Neutrophil (primary cell): ENCODE results near the gene KDM8.

Source experiments
- H3K27ac ChIP-seq: fragments of 200-600 bp; sonication (generic); 2 replicates; pipeline ENCODE4 v1.5.1; 2016; ENCODE audit warnings: mild to moderate bottlenecking, moderate library complexity
- H3K27me3 ChIP-seq: fragments of 200-600 bp; sonication (generic); 2 replicates; pipeline ENCODE4 v1.6.0; 2016; ENCODE audit warnings: mild to moderate bottlenecking
- H3K36me3 ChIP-seq: fragments of 200-600 bp; sonication (generic); 2 replicates; pipeline ENCODE4 v1.5.1; 2017
- H3K4me1 ChIP-seq, 2 experiments: fragments of 200-600 bp in 1 of 2; sonication (generic) in 1 of 2; 1 replicate in 1 of 2; 2 replicates in 1 of 2; pipeline versions ENCODE4 v1.5.1 to v1.6.1; 2013 to 2016; ENCODE audit warnings: low read depth in 1 of 2, low read length in 1 of 2, mild to moderate bottlenecking in 1 of 2, moderate library complexity in 1 of 2; ENCODE audit not compliant: control insufficient read depth in 1 of 2, insufficient read depth in 1 of 2
- H3K4me3 ChIP-seq, 2 experiments: fragments of 200-600 bp in 1 of 2; sonication (generic) in 1 of 2; 1 replicate in 1 of 2; 2 replicates in 1 of 2; pipeline ENCODE4 v1.5.1; 2013 to 2016; ENCODE audit warnings: low read depth in 1 of 2, low read length in 1 of 2, mild to moderate bottlenecking in 1 of 2, moderate library complexity in 1 of 2
- H3K9me3 ChIP-seq: fragments of 200-600 bp; sonication (generic); 2 replicates; pipeline ENCODE4 v1.5.1; 2016
- CTCF ChIP-seq: fragments of 200-600 bp; sonication (generic); IDR thresholded peaks from 2 replicates; pipeline ENCODE4 v1.5.1; 2016; ENCODE audit warnings: antibody characterized with exemption

Gene KDM8

GRCh38 chr16:27238591-27238990 lies 35.3 kb downstream of the KDM8 start:
- H3K9me3 ChIP-seq, result no peaks in the 10 kb centered on the region
- H3K4me1 ChIP-seq, result peaks cover 53 to 55% of the 10 kb centered on the region in 2 experiments
- H3K36me3 ChIP-seq, result peaks cover 7% of the 10 kb centered on the region
- TF ChIP-seq CTCF, result no peak
- peak overlapping the region; percentile 90 for H3K27ac ChIP-seq
- H3K27me3 ChIP-seq, result no peaks in the 10 kb centered on the region
- peak overlapping the region in 1 of 2 experiments; percentile 53 for H3K4me3 ChIP-seq

GRCh38 chr16:27239026-27239425 lies 35.7 kb downstream of the KDM8 start:
- Histone ChIP-seq H3K27me3 (no peaks in the 10 kb centered on the region), H3K4me1 (peaks cover 54 to 55% of the 10 kb centered on the region in 2 experiments), H3K36me3 (peaks cover 4% of the 10 kb centered on the region), H3K4me3 (no peak overlapping the region), H3K9me3 (no peaks in the 10 kb centered on the region), H3K27ac (peak overlapping the region; percentile 90)
- TF ChIP-seq CTCF, result no peak

- Histone ChIP-seq H3K27ac (peak overlapping the region; percentile 35), H3K4me3 (no peak overlapping the region), H3K36me3 (peaks cover 4% of the 10 kb centered on the region), H3K4me1 (peaks cover 49 to 51% of the 10 kb centered on the region in 2 experiments), H3K27me3 (no peaks in the 10 kb centered on the region), H3K9me3 (no peaks in the 10 kb centered on the region)
- TF ChIP-seq CTCF, result no peak
Observed at GRCh38 chr16:27239906-27240655, 36.8 kb downstream of the KDM8 start.

- H3K27me3 ChIP-seq, result no peaks in the 10 kb centered on the region
- H3K4me3 ChIP-seq, result no peak overlapping the region
- no peak for TF ChIP-seq CTCF
- peaks cover 40 to 41% of the 10 kb centered on the region in 2 experiments for H3K4me1 ChIP-seq
- H3K9me3 ChIP-seq, result no peaks in the 10 kb centered on the region
- no peak overlapping the region for H3K27ac ChIP-seq
- H3K36me3 ChIP-seq, result peaks cover 4% of the 10 kb centered on the region
Observed at GRCh38 chr16:27240948-27241531, 37.7 kb downstream of the KDM8 start.

- H3K9me3 ChIP-seq, result no peaks in the 10 kb centered on the region
- no peak overlapping the region for H3K27ac ChIP-seq
- H3K4me3 ChIP-seq, result no peak overlapping the region
- H3K27me3 ChIP-seq, result no peaks in the 10 kb centered on the region
- TF ChIP-seq CTCF, result no peak
- H3K4me1 ChIP-seq, result peaks cover 37 to 39% of the 10 kb centered on the region in 2 experiments
- H3K36me3 ChIP-seq, result peaks cover 4% of the 10 kb centered on the region
Observed at GRCh38 chr16:27241658-27242057, 38.3 kb downstream of the KDM8 start.
